Neural progenitor cell (in vitro differentiated cells): Measurements from ENCODE around the gene GOLT1B. TPM values are rescaled to one million over a fixed set of nuclear protein-coding genes. Genes with fewer than 3 reads are reported as not detected.

ENCODE experiments used
- DNase-seq: peaks from one replicate; pipeline ENCODE4 v3.0.0-alpha.2; 2016; ENCODE audit warnings: low spot score
- H2AFZ ChIP-seq: fragments of 200-600 bp; sonication (generic); replicated peaks from 2 replicates; pipeline ENCODE4 v1.6.1; 2016; ENCODE audit warnings: antibody characterized with exemption
- H3F3A ChIP-seq: fragments of 200-600 bp; sonication (generic); 2 replicates; pipeline ENCODE4 v1.6.1; 2016; ENCODE audit warnings: antibody characterized with exemption, low read depth
- H3K27ac ChIP-seq: fragments of 200-600 bp; sonication (generic); 2 replicates; pipeline ENCODE4 v1.5.1; 2016; ENCODE audit warnings: mild to moderate bottlenecking
- H3K27me3 ChIP-seq: fragments of 200-600 bp; sonication (generic); 2 replicates; pipeline ENCODE4 v1.6.1; 2016; ENCODE audit warnings: mild to moderate bottlenecking, moderate library complexity
- H3K36me3 ChIP-seq: fragments of 200-600 bp; sonication (generic); 2 replicates; pipeline ENCODE4 v1.5.1; 2016
- H3K4me1 ChIP-seq: fragments of 200-600 bp; sonication (generic); 2 replicates; pipeline ENCODE4 v1.6.1; 2016; ENCODE audit warnings: mixed run types
- H3K4me2 ChIP-seq: fragments of 200-600 bp; sonication (generic); 2 replicates; pipeline ENCODE4 v1.6.1; 2016
- H3K4me3 ChIP-seq: fragments of 200-600 bp; sonication (generic); 2 replicates; pipeline ENCODE4 v1.5.1; 2016
- H3K79me2 ChIP-seq: fragments of 200-600 bp; sonication (generic); 2 replicates; pipeline ENCODE4 v1.6.1; 2016; ENCODE audit warnings: low read depth
- H3K9ac ChIP-seq: fragments of 200-600 bp; sonication (generic); 2 replicates; pipeline ENCODE4 v1.6.1; 2016
- H3K9me3 ChIP-seq: fragments of 200-600 bp; sonication (generic); 2 replicates; pipeline ENCODE4 v1.5.1; 2016; ENCODE audit warnings: low read depth
- H4K20me1 ChIP-seq: fragments of 200-600 bp; sonication (generic); 2 replicates; pipeline ENCODE4 v1.6.1; 2016; ENCODE audit warnings: low read depth
- H3K27ac Mint-ChIP-seq: 3 replicates; pipeline ENCODE4 v1.8.0; 2021; ENCODE audit warnings: mixed read lengths
- H3K27me3 Mint-ChIP-seq: 2 replicates; pipeline ENCODE4 v1.8.0; 2022; ENCODE audit warnings: low read depth, mild to moderate bottlenecking, inconsistent platforms, moderate library complexity, mixed read lengths; ENCODE audit not compliant: insufficient read depth
- H3K36me3 Mint-ChIP-seq: 3 replicates; pipeline ENCODE4 v1.8.0; 2021; ENCODE audit warnings: mixed read lengths
- H3K4me1 Mint-ChIP-seq: 3 replicates; pipeline ENCODE4 v1.8.0; 2021; ENCODE audit warnings: mixed read lengths
- H3K4me3 Mint-ChIP-seq: 3 replicates; pipeline ENCODE4 v1.8.0; 2021; ENCODE audit warnings: mild to moderate bottlenecking, moderate library complexity, mixed read lengths
- H3K9me3 Mint-ChIP-seq: 3 replicates; pipeline ENCODE4 v1.8.0; 2020; ENCODE audit warnings: mixed read lengths
- EZH2 ChIP-seq: fragments of 200-600 bp; sonication (generic); IDR thresholded peaks from 2 replicates; pipeline ENCODE4 v1.6.1; 2017; ENCODE audit warnings: antibody characterized with exemption, mild to moderate bottlenecking, moderate library complexity
- EZH2phosphoT487 ChIP-seq: fragments of 200-600 bp; sonication (generic); IDR thresholded peaks from 2 replicates; pipeline ENCODE4 v1.6.1; 2017; ENCODE audit warnings: antibody characterized with exemption
- total RNA-seq: library from RNA; depleted of rRNA; stranded (reverse); fragments of >200 nt; gene quantifications from 2 replicates; pipeline ENCODE4 v1.2.3, GENCODE V29; 2015; ENCODE audit warnings: low replicate concordance
- TF ChIP-seq, protein P1 (sequence below): fragments of 200-600 bp; sonication (generic); IDR thresholded peaks from 2 replicates; pipeline ENCODE4 v1.5.1; 2017; ENCODE audit warnings: antibody characterized with exemption, mild to moderate bottlenecking

The GOLT1B gene
- total RNA-seq, 1 donor from 2014 or later: 85.4 TPM

- DNase-seq: no peak
- peaks cover 75% of the 10 kb centered on the region for H3K27me3 ChIP-seq
- peaks cover 3% of the 10 kb centered on the region for H3K27me3 Mint-ChIP-seq
Observed at GRCh38 chr12:21528953-21529352, 27.4 kb downstream of the GOLT1B start.

DNA sequence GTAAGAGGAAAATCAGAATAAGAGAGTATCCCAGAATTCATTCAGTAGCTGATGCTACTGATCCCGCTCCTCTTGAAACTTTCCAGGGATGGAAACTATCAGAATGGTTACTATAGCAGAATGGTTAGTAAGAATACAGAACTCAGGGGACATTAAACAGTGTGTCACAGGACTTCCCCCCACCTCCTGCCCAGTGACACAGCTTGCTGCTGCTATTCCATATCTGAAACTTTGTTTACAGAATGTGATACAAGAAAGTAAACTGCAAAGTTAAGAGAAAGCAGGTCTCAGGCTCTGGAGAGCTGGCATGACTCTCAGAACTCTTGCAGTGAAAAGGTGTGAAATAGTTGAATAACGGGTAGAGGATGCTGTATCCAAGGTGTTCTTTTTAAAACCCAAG lies 27.9 kb downstream of the GOLT1B start:
- no peak overlapping the region for H3K27ac ChIP-seq
- H4K20me1 ChIP-seq: no peaks in the 10 kb centered on the region
- H3F3A ChIP-seq: peaks cover 6% of the 10 kb centered on the region
- TF ChIP-seq EZH2 (no peak), EZH2phosphoT487 (no peak)
- TF ChIP-seq, protein P1, sequence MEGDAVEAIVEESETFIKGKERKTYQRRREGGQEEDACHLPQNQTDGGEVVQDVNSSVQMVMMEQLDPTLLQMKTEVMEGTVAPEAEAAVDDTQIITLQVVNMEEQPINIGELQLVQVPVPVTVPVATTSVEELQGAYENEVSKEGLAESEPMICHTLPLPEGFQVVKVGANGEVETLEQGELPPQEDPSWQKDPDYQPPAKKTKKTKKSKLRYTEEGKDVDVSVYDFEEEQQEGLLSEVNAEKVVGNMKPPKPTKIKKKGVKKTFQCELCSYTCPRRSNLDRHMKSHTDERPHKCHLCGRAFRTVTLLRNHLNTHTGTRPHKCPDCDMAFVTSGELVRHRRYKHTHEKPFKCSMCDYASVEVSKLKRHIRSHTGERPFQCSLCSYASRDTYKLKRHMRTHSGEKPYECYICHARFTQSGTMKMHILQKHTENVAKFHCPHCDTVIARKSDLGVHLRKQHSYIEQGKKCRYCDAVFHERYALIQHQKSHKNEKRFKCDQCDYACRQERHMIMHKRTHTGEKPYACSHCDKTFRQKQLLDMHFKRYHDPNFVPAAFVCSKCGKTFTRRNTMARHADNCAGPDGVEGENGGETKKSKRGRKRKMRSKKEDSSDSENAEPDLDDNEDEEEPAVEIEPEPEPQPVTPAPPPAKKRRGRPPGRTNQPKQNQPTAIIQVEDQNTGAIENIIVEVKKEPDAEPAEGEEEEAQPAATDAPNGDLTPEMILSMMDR: no peak
- Mint-ChIP-seq H3K9me3 (no peaks in the 10 kb centered on the region), H3K36me3 (no peaks in the 10 kb centered on the region), H3K27me3 (peaks cover 6% of the 10 kb centered on the region), H3K4me1 (peaks cover 5% of the 10 kb centered on the region), H3K27ac (no peak overlapping the region), H3K4me3 (no peak overlapping the region)
- H3K4me3 ChIP-seq: no peak overlapping the region
- peaks cover 75% of the 10 kb centered on the region for H3K27me3 ChIP-seq
- H3K36me3 ChIP-seq: no peaks in the 10 kb centered on the region
- H3K79me2 ChIP-seq: no peaks in the 10 kb centered on the region
- no peak overlapping the region for H2AFZ ChIP-seq
- H3K4me2 ChIP-seq: no peak overlapping the region
- no peak overlapping the region for H3K9ac ChIP-seq
- H3K4me1 ChIP-seq: peaks cover 3% of the 10 kb centered on the region
- DNase-seq: no peak
- no peaks in the 10 kb centered on the region for H3K9me3 ChIP-seq

More at GRCh38 chr12:21528953-21529352, 27.4 kb downstream of the GOLT1B start:
- peaks cover 3% of the 10 kb centered on the region for H3K4me1 ChIP-seq
- H3K9me3 Mint-ChIP-seq: no peaks in the 10 kb centered on the region
- H3K36me3 ChIP-seq: no peaks in the 10 kb centered on the region
- H3K9me3 ChIP-seq: no peaks in the 10 kb centered on the region
- H4K20me1 ChIP-seq: no peaks in the 10 kb centered on the region
- no peaks in the 10 kb centered on the region for H3K36me3 Mint-ChIP-seq
- no peak overlapping the region for H3K4me3 ChIP-seq
- TF ChIP-seq EZH2: no peak
- TF ChIP-seq, protein P1: no peak
- no peak overlapping the region for H2AFZ ChIP-seq
- H3K4me2 ChIP-seq: no peak overlapping the region
- H3K4me3 Mint-ChIP-seq: no peak overlapping the region
- peaks cover 5% of the 10 kb centered on the region for H3K4me1 Mint-ChIP-seq
- no peak overlapping the region for H3K27ac ChIP-seq
- H3F3A ChIP-seq: peaks cover 6% of the 10 kb centered on the region
- H3K79me2 ChIP-seq: no peaks in the 10 kb centered on the region
- H3K9ac ChIP-seq: no peak overlapping the region
- H3K27ac Mint-ChIP-seq: no peak overlapping the region

- H3F3A ChIP-seq: no peaks in the 10 kb centered on the region
- H3K27me3 ChIP-seq: no peaks in the 10 kb centered on the region
- no peak for DNase-seq
- Mint-ChIP-seq H3K27ac (no peak overlapping the region), H3K4me3 (no peak overlapping the region), H3K36me3 (no peaks in the 10 kb centered on the region), H3K27me3 (peaks cover 4% of the 10 kb centered on the region), H3K4me1 (no peaks in the 10 kb centered on the region), H3K9me3 (no peaks in the 10 kb centered on the region)
- H3K36me3 ChIP-seq: no peaks in the 10 kb centered on the region
- no peaks in the 10 kb centered on the region for H3K4me1 ChIP-seq
- TF ChIP-seq EZH2: no peak
- H3K9me3 ChIP-seq: no peaks in the 10 kb centered on the region
- no peaks in the 10 kb centered on the region for H4K20me1 ChIP-seq
- no peak overlapping the region for H3K9ac ChIP-seq
- no peak overlapping the region for H2AFZ ChIP-seq
- no peak overlapping the region for H3K27ac ChIP-seq
- H3K79me2 ChIP-seq: no peaks in the 10 kb centered on the region
- no peak overlapping the region for H3K4me2 ChIP-seq
- H3K4me3 ChIP-seq: no peak overlapping the region
Observed at GRCh38 chr12:21538061-21538653, 36.6 kb downstream of the GOLT1B start.

- no peaks in the 10 kb centered on the region for H4K20me1 ChIP-seq
- H3K79me2 ChIP-seq: no peaks in the 10 kb centered on the region
- H2AFZ ChIP-seq: no peak overlapping the region
- Mint-ChIP-seq H3K4me3 (no peak overlapping the region), H3K9me3 (no peaks in the 10 kb centered on the region), H3K4me1 (no peaks in the 10 kb centered on the region), H3K27me3 (peaks cover 2% of the 10 kb centered on the region), H3K36me3 (no peaks in the 10 kb centered on the region), H3K27ac (no peak overlapping the region)
- no peak for DNase-seq
- H3K4me3 ChIP-seq: no peak overlapping the region
- TF ChIP-seq EZH2: no peak
- TF ChIP-seq, protein P1: no peak
- TF ChIP-seq EZH2phosphoT487: no peak
- no peak overlapping the region for H3K27ac ChIP-seq
- H3K27me3 ChIP-seq: no peaks in the 10 kb centered on the region
- H3K4me2 ChIP-seq: no peak overlapping the region
- no peaks in the 10 kb centered on the region for H3K9me3 ChIP-seq
- no peaks in the 10 kb centered on the region for H3K36me3 ChIP-seq
- H3K4me1 ChIP-seq: no peaks in the 10 kb centered on the region
- no peaks in the 10 kb centered on the region for H3F3A ChIP-seq
- no peak overlapping the region for H3K9ac ChIP-seq
Observed at GRCh38 chr12:21539797-21540196, 38.2 kb downstream of the GOLT1B start.
